ENCODE measurements around the gene RBSN.

- TF ChIP-seq MAX (IDR thresholded peaks at IDR 0.05; ENCODE audit: low read depth, low read length): no peak
- TF ChIP-seq, protein P1, sequence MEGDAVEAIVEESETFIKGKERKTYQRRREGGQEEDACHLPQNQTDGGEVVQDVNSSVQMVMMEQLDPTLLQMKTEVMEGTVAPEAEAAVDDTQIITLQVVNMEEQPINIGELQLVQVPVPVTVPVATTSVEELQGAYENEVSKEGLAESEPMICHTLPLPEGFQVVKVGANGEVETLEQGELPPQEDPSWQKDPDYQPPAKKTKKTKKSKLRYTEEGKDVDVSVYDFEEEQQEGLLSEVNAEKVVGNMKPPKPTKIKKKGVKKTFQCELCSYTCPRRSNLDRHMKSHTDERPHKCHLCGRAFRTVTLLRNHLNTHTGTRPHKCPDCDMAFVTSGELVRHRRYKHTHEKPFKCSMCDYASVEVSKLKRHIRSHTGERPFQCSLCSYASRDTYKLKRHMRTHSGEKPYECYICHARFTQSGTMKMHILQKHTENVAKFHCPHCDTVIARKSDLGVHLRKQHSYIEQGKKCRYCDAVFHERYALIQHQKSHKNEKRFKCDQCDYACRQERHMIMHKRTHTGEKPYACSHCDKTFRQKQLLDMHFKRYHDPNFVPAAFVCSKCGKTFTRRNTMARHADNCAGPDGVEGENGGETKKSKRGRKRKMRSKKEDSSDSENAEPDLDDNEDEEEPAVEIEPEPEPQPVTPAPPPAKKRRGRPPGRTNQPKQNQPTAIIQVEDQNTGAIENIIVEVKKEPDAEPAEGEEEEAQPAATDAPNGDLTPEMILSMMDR (IDR thresholded peaks at IDR 0.05; ENCODE audit: low read depth, low read length): no peak
These were observed 46.4 kb downstream of the RBSN start for GRCh38 chr3:15052335-15053242.
